Neural cell (in vitro differentiated cells): ENCODE results near the gene SHB. TPM values are rescaled to one million over a fixed set of nuclear protein-coding genes. Genes with fewer than 3 reads are reported as not detected.

ENCODE experiments used
- H2AFZ ChIP-seq: fragments of 200-600, 300-800 bp; sonication (generic), shearing (Covaris generic); 2 replicates; pipeline ENCODE4 v1.6.0; 2014; ENCODE audit warnings: low read depth, mild to moderate bottlenecking, antibody characterized with exemption, low read length, moderate library complexity
- H3F3A ChIP-seq: fragments of 200-600 bp; shearing (Covaris generic); 2 replicates; pipeline ENCODE4 v1.6.1; 2016; ENCODE audit warnings: mild to moderate bottlenecking, moderate library complexity, mixed read lengths, antibody characterized with exemption, low read length; ENCODE audit not compliant: insufficient read depth, poor library complexity, severe bottlenecking
- H3K27ac ChIP-seq: fragments of 200-600, 300-800 bp; sonication (generic), shearing (Covaris generic); 2 replicates; pipeline ENCODE4 v1.5.1; 2014; ENCODE audit warnings: mild to moderate bottlenecking, low read length, moderate library complexity
- H3K27me3 ChIP-seq: fragments of 300-800, 200-600 bp; sonication (generic), shearing (Covaris generic); 2 replicates; pipeline ENCODE4 v1.6.0; 2014; ENCODE audit warnings: mild to moderate bottlenecking, low read depth, low read length, moderate library complexity; ENCODE audit not compliant: insufficient read depth
- H3K36me3 ChIP-seq: fragments of 300-800, 200-600 bp; sonication (generic), shearing (Covaris generic); 2 replicates; pipeline ENCODE4 v1.5.1; 2014; ENCODE audit warnings: mild to moderate bottlenecking, antibody characterized with exemption, low read length, moderate library complexity; ENCODE audit not compliant: insufficient read depth
- H3K4me2 ChIP-seq: fragments of 300-800, 200-600 bp; sonication (generic), shearing (Covaris generic); 2 replicates; pipeline ENCODE4 v1.6.0; 2014; ENCODE audit warnings: mild to moderate bottlenecking, low read length
- H3K4me3 ChIP-seq: fragments of 300-800, 200-600 bp; sonication (generic), shearing (Covaris generic); 2 replicates; pipeline ENCODE4 v1.5.1; 2014; ENCODE audit warnings: mild to moderate bottlenecking, low read length, moderate library complexity
- H3K79me2 ChIP-seq: fragments of 200-600 bp; shearing (Covaris generic); replicated peaks from 2 replicates; pipeline ENCODE4 v1.6.0; 2014; ENCODE audit warnings: mild to moderate bottlenecking, low read length, moderate library complexity; ENCODE audit not compliant: insufficient read depth
- H3K9ac ChIP-seq: fragments of 300-800, 200-600 bp; sonication (generic), shearing (Covaris generic); 2 replicates; pipeline ENCODE4 v1.6.1; 2016; ENCODE audit warnings: mild to moderate bottlenecking, low read length, mixed read lengths
- H3K9me2 ChIP-seq: fragments of 200-600 bp; shearing (Covaris generic); 2 replicates; pipeline ENCODE4 v1.6.1; 2016; ENCODE audit warnings: mild to moderate bottlenecking, low read length, mixed read lengths; ENCODE audit not compliant: insufficient read depth
- H3K9me3 ChIP-seq: fragments of 200-600, 300-800 bp; sonication (generic), shearing (Covaris generic); 2 replicates; pipeline ENCODE4 v1.6.1; 2016; ENCODE audit warnings: mild to moderate bottlenecking, mixed run types, low read length, moderate library complexity, mixed read lengths
- H4K20me1 ChIP-seq: fragments of 200-600 bp; shearing (Covaris generic); 2 replicates; pipeline ENCODE4 v1.6.1; 2016; ENCODE audit warnings: mild to moderate bottlenecking, mixed run types; ENCODE audit not compliant: insufficient read depth
- CTCF ChIP-seq: fragments of 450-650 bp; IDR thresholded peaks from 2 replicates; pipeline ENCODE4 v1.5.1; 2014; ENCODE audit warnings: antibody characterized with exemption, mild to moderate bottlenecking, moderate library complexity; ENCODE audit not compliant: poor library complexity, severe bottlenecking
- EP300 ChIP-seq: fragments of 450-650 bp; conservative IDR thresholded peaks from 2 replicates; pipeline ENCODE4 v1.6.1; 2014; ENCODE audit warnings: antibody characterized with exemption, mild to moderate bottlenecking, moderate library complexity; ENCODE audit not compliant: poor library complexity, severe bottlenecking
- EZH2 ChIP-seq: fragments of 200-600, 300-800 bp; shearing (Covaris generic), sonication (generic); IDR thresholded peaks from 2 replicates; pipeline ENCODE4 v1.6.1; 2014; ENCODE audit warnings: antibody characterized with exemption, low read length, borderline replicate concordance, mild to moderate bottlenecking; ENCODE audit not compliant: insufficient read depth, poor library complexity, severe bottlenecking
- MXI1 ChIP-seq: fragments of 450-650 bp; conservative IDR thresholded peaks from 2 replicates; pipeline ENCODE4 v1.6.1; 2014; ENCODE audit warnings: antibody characterized with exemption, mild to moderate bottlenecking; ENCODE audit not compliant: poor library complexity, severe bottlenecking
- POLR2AphosphoS5 ChIP-seq: IDR thresholded peaks from 2 replicates; pipeline ENCODE4 v1.6.1; 2012
- RAD21 ChIP-seq: fragments of 450-650 bp; conservative IDR thresholded peaks from 2 replicates; pipeline ENCODE4 v1.6.1; 2014; ENCODE audit warnings: antibody characterized with exemption, mild to moderate bottlenecking, moderate library complexity
- REST ChIP-seq: IDR thresholded peaks from 2 replicates; pipeline ENCODE4 v1.6.1; 2012; ENCODE audit warnings: borderline replicate concordance
- SMC3 ChIP-seq: fragments of 450-650 bp; conservative IDR thresholded peaks from 2 replicates; pipeline ENCODE4 v1.6.1; 2014; ENCODE audit warnings: antibody characterized with exemption, mild to moderate bottlenecking, moderate library complexity; ENCODE audit not compliant: poor library complexity
- TAF1 ChIP-seq: IDR thresholded peaks from 2 replicates; pipeline ENCODE4 v1.6.1; 2012; ENCODE audit warnings: low read depth
- polyA plus RNA-seq: library from polyadenylated mRNA; depleted of rRNA; stranded (reverse); fragments of >200 nt; gene quantifications from 2 replicates; pipeline ENCODE4 v1.2.3, GENCODE V29; 2014

SHB gene
- polyA plus RNA-seq, 1 donor from 2014 or later = 17.5 TPM

GRCh38 chr9:37947977-37948376 lies 121.0 kb downstream of the SHB start:
- Histone ChIP-seq H3K27ac (no peak overlapping the region), H3K27me3 (no peaks in the 10 kb centered on the region), H3F3A (no peaks in the 10 kb centered on the region), H4K20me1 (no peaks in the 10 kb centered on the region), H3K4me3 (no peak overlapping the region), H2AFZ (no peak overlapping the region), H3K9me3 (no peaks in the 10 kb centered on the region), H3K9me2 (no peaks in the 10 kb centered on the region), H3K9ac (no peak overlapping the region), H3K36me3 (no peaks in the 10 kb centered on the region), H3K79me2 (no peaks in the 10 kb centered on the region), H3K4me2 (no peak overlapping the region)
- TF ChIP-seq EZH2 (no peak), TAF1 (no peak), MXI1 (no peak), RAD21 (no peak)

GRCh38 chr9:37947471-37947870 lies 121.6 kb downstream of the SHB start:
- Histone ChIP-seq H3K4me2 (no peak overlapping the region), H3K36me3 (no peaks in the 10 kb centered on the region), H3K27me3 (no peaks in the 10 kb centered on the region), H3F3A (no peaks in the 10 kb centered on the region), H4K20me1 (no peaks in the 10 kb centered on the region), H3K9me2 (no peaks in the 10 kb centered on the region), H3K79me2 (no peaks in the 10 kb centered on the region), H3K27ac (no peak overlapping the region), H3K9ac (no peak overlapping the region), H2AFZ (no peak overlapping the region), H3K9me3 (no peaks in the 10 kb centered on the region), H3K4me3 (no peak overlapping the region)
- TF ChIP-seq EZH2 (no peak), EP300 (no peak), CTCF (no peak), TAF1 (no peak), MXI1 (no peak), RAD21 (no peak), REST (no peak), SMC3 (no peak), POLR2AphosphoS5 (no peak)

- Histone ChIP-seq H3K9me3 (no peaks in the 10 kb centered on the region), H3K9ac (no peak overlapping the region), H3K27me3 (no peaks in the 10 kb centered on the region), H3K4me2 (no peak overlapping the region), H3K4me3 (no peak overlapping the region), H4K20me1 (no peaks in the 10 kb centered on the region), H3K9me2 (no peaks in the 10 kb centered on the region), H2AFZ (no peak overlapping the region), H3K27ac (no peak overlapping the region), H3K79me2 (no peaks in the 10 kb centered on the region), H3K36me3 (no peaks in the 10 kb centered on the region), H3F3A (no peaks in the 10 kb centered on the region)
- no peak for TF ChIP-seq EZH2
- no peak for TF ChIP-seq SMC3
- no peak for TF ChIP-seq EP300
- TF ChIP-seq CTCF = no peak
- no peak for TF ChIP-seq RAD21
- TF ChIP-seq REST = no peak
- TF ChIP-seq POLR2AphosphoS5 = no peak
Measured at GRCh38 chr9:37946971-37947370, 122.1 kb downstream of the SHB start.
